Spleen (tissue), 11 donors: ENCODE data around the gene LAMA5. TPM values are rescaled to one million over a fixed set of nuclear protein-coding genes. Genes with fewer than 3 reads are reported as not detected.
A peak's percentile ranks its signal among the peaks of the same experiment; 100 is the strongest.

Experiments
- DNase-seq: peaks from one replicate; pipeline ENCODE4 v3.0.0-alpha.2; 2020
- H3K27ac ChIP-seq, 8 donors: fragments of 200-600 bp; sonication (generic) in 7 of 8; 1 replicate in 4 of 8; 2 replicates in 4 of 8; pipeline versions ENCODE4 v1.5.0 to v1.8.0; 2016 to 2021; ENCODE audit warnings: inconsistent platforms in 4 of 8, mild to moderate bottlenecking in 4 of 8, moderate library complexity in 1 of 8
- H3K27me3 ChIP-seq, 7 donors: fragments of 200-600 bp; sonication (generic) in 6 of 7; replicated peaks in 1 of 7; 1 replicate in 4 of 7; 2 replicates in 3 of 7; pipeline versions ENCODE4 v1.5.0 to v1.8.0; 2016 to 2021; ENCODE audit warnings: inconsistent platforms in 3 of 7, mild to moderate bottlenecking in 1 of 7
- H3K36me3 ChIP-seq, 6 donors: fragments of 200-600 bp; sonication (generic) in 5 of 6; 1 replicate in 4 of 6; 2 replicates in 2 of 6; pipeline versions ENCODE4 v1.5.0 to v1.8.0; 2016 to 2021; ENCODE audit warnings: inconsistent platforms in 2 of 6
- H3K4me1 ChIP-seq, 6 donors: fragments of 200-600 bp; sonication (generic) in 5 of 6; 1 replicate in 3 of 6; 2 replicates in 3 of 6; pipeline versions ENCODE4 v1.5.0 to v1.8.0; 2016 to 2021; ENCODE audit warnings: inconsistent platforms in 3 of 6
- H3K4me3 ChIP-seq, 8 donors: fragments of 200-600 bp; sonication (generic) in 7 of 8; 1 replicate in 4 of 8; 2 replicates in 4 of 8; pipeline versions ENCODE4 v1.5.0 to v1.8.0; 2016 to 2021; ENCODE audit warnings: inconsistent platforms in 4 of 8, mild to moderate bottlenecking in 4 of 8, moderate library complexity in 2 of 8
- H3K9me3 ChIP-seq, 8 donors: fragments of 200-600 bp; sonication (generic) in 7 of 8; 1 replicate in 4 of 8; 2 replicates in 4 of 8; pipeline versions ENCODE4 v1.5.0 to v1.8.0; 2016 to 2021; ENCODE audit warnings: inconsistent platforms in 4 of 8
- CTCF ChIP-seq, 11 experiments: fragments of 200-600 bp in 7 of 11; fragments of 450-650 bp in 4 of 11; sonication (generic) in 4 of 11; IDR thresholded peaks in 8 of 11; conservative IDR thresholded peaks in 3 of 11; 1 replicate in 7 of 11; 2 replicates in 4 of 11; pipeline versions ENCODE4 v1.4.0 to v1.8.0; 2016 to 2021; ENCODE audit warnings: antibody characterized with exemption in 11 of 11, inconsistent platforms in 4 of 11, mild to moderate bottlenecking in 1 of 11
- POLR2A ChIP-seq, 3 donors: fragments of 450-650 bp; IDR thresholded peaks; one replicate each; pipeline ENCODE4 v1.5.1; 2017; ENCODE audit warnings: antibody characterized with exemption in 3 of 3, mild to moderate bottlenecking in 1 of 3
- POLR2AphosphoS5 ChIP-seq, 3 donors: sonication (generic); formaldehyde crosslinking; IDR thresholded peaks; one replicate each; pipeline ENCODE4 v1.5.1; 2017; ENCODE audit warnings: antibody characterized with exemption in 3 of 3
- WGBS, 5 donors: extraction: QIAGEN DNeasy Blood & Tissue Kit in 3 of 5; methylation state at CpG; one replicate each; pipeline versions ENCODE4 v1.1.5 to v1.1.7; 2013 to 2018; 5-methylcytosine and 5-hydroxymethylcytosine counted together
- intact Hi-C: fragments of 100-400 bp; cut with DNase I; formaldehyde crosslinking; loops from one replicate; pipeline ENCODE4 v1.15.0; 2023; ENCODE audit warnings: low total_unique reads
- microRNA-seq, 3 donors: library from miRNA; unstranded; fragments of <30 nt; microRNA quantifications; one replicate each; pipeline versions ENCODE4 to v1.1.0, GENCODE V29; 2019 to 2020
- polyA plus RNA-seq, 3 donors: library from polyadenylated mRNA; stranded (reverse); fragments of 200-250 nt; gene quantifications; one replicate each; pipeline ENCODE4 v1.2.1, GENCODE V29; 2013
- total RNA-seq, 7 donors: library from RNA; depleted of rRNA in 3 of 7; stranded (reverse); fragments of >200 nt in 3 of 7; fragmentation: NEBNext Ultra II Directional in 4 of 7; extraction: Animal tissue kit (Norgen Biotek cat#: 25700) in 4 of 7; gene quantifications; one replicate each; pipeline versions ENCODE4 v1.1.0 to v1.2.1, GENCODE V29; 2016 to 2021
- donor health status: healthy with polysubstance abuse.
- donor health status: DM: no; HTN: no; CAD: no; lungs with moderate emphysema.
- donor health status: DM: no; HTN: no; CAD: no.
- donor health status: Bipolar disorder and iron deficiency.
- donor health status: healthy.
- donor health status: DM: no; HTN: no; CAD: no.
- donor health status: DM: yes; HTN: yes; CAD: no.

The LAMA5 gene
- total and polyA plus RNA-seq, 10 donors, result 46.5 to 266 (median 115) TPM

DNA sequence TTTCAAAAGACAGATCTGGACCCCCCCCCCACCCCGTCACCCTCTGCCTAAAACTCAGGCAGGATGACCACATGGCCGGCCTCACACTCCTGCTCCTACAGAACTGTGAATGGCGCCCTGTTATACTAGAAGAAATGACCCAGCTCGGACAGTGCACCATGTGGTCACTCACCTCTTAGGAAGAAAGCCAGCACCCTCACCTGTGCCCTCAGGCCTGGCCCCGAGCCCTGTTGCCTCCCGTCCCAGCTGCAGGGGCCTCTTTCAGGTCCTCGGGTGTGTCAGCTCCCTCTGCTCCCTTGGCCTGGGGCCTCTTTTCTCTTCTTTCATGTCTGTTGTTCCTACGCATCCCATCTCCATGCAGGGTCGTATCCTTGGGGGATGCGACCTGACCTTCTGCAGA lies 105.0 kb downstream of the LAMA5 start:
- Histone ChIP-seq H3K9me3 (peaks cover 0 to 6% (median 0%) of the 10 kb centered on the region in 8 donors), H3K27me3 (no peaks in the 10 kb centered on the region), H3K27ac (no peak overlapping the region), H3K4me3 (no peak overlapping the region), H3K4me1 (no peaks in the 10 kb centered on the region), H3K36me3 (peaks cover 2 to 100% (median 89%) of the 10 kb centered on the region in 6 donors)
- WGBS, 5 donors, result 91 to 97% (median 95%) methylated on average over 9 to 10 of the region's 10 CpGs
- intact Hi-C loops, result no loop called here
- peak in 1 of 3 donors; percentile 11 for TF ChIP-seq POLR2AphosphoS5 (IDR thresholded peaks at IDR 0.05)
- no peak for TF ChIP-seq CTCF (IDR thresholded peaks at IDR 0.05 in 8 of 11, conservative IDR thresholded peaks at IDR 0.05 in 3 of 11)
- TF ChIP-seq POLR2A (IDR thresholded peaks at IDR 0.05), result no peak
- DNase-seq, result no peak

DNA sequence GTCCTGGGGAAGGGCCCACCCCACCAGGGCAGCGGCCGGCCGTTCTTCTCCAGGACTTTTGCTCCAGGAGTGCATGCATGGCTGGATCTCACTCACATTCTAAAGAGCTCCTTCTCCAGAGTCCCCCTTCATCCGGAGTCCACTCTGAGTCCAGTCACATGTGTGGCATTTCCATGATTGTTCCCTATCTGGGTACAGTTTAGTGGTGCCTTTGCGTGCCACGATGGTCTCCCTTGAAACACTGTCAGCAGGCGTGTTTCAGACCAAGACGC lies 107.9 kb downstream of the LAMA5 start:
- H3K27me3 ChIP-seq, result no peaks in the 10 kb centered on the region
- H3K27ac ChIP-seq, result no peak overlapping the region
- 91 to 99% (median 98%) methylated on average over 8 of the region's 8 CpGs for WGBS, 5 donors
- no peaks in the 10 kb centered on the region for H3K4me1 ChIP-seq
- no peak for DNase-seq
- no peak overlapping the region for H3K4me3 ChIP-seq
- intact Hi-C loops, result no loop called here
- H3K36me3 ChIP-seq, result peaks cover 2 to 100% (median 79%) of the 10 kb centered on the region in 6 donors
- no peaks in the 10 kb centered on the region for H3K9me3 ChIP-seq
- TF ChIP-seq CTCF (IDR thresholded peaks at IDR 0.05 in 8 of 11, conservative IDR thresholded peaks at IDR 0.05 in 3 of 11) (no peak), POLR2A (IDR thresholded peaks at IDR 0.05) (no peak), POLR2AphosphoS5 (IDR thresholded peaks at IDR 0.05) (no peak)

Small RNAs within 50 kb of the gene (microRNA-seq; reads per million reads assigned to microRNA genes)
- 0.57 to 2.2 (median 1.4) reads per million in 3 donors for gene MIR4758

Other genes starting within 250 kb of the LAMA5 start
- gene LSM14B, start 244.8 kb downstream of the LAMA5 start, total RNA-seq, result 10 to 100 TPM; 17.6 to 37.6 (median 31.9) TPM
- 10 to 100 TPM; 14.0 to 20.1 (median 15.0) TPM for gene LSM14B, start 244.8 kb downstream of the LAMA5 start, polyA plus RNA-seq
- 100 to 1,000 TPM; 157 to 247 (median 180) TPM for gene PSMA7, start 223.9 kb downstream of the LAMA5 start, total RNA-seq
- gene PSMA7, start 223.9 kb downstream of the LAMA5 start, polyA plus RNA-seq, result 100 to 1,000 TPM; 178 to 281 (median 235) TPM
- gene SS18L1, start 223.5 kb downstream of the LAMA5 start, total RNA-seq, result 10 to 100 TPM; 13.0 to 18.6 (median 14.3) TPM
- gene SS18L1, start 223.5 kb downstream of the LAMA5 start, polyA plus RNA-seq, result 10 to 100 TPM in 1 of 3 donors, 1 to 10 TPM in 2; 6.7 to 11.0 (median 8.4) TPM
- gene MTG2, start 184.3 kb downstream of the LAMA5 start, total RNA-seq, result 10 to 100 TPM; 22.6 to 39.8 (median 37.5) TPM
- gene MTG2, start 184.3 kb downstream of the LAMA5 start, polyA plus RNA-seq, result 10 to 100 TPM; 26.9 to 41.3 (median 37.7) TPM
- gene HRH3, start 147.0 kb downstream of the LAMA5 start, total RNA-seq, result not detected
- not detected for gene HRH3, start 147.0 kb downstream of the LAMA5 start, polyA plus RNA-seq
- gene OSBPL2, start 128.8 kb downstream of the LAMA5 start, total RNA-seq, result 10 to 100 TPM; 40.6 to 81.7 (median 64.8) TPM
- 10 to 100 TPM in 2 of 3 donors, 1 to 10 TPM in 1; 9.2 to 19.6 (median 14.0) TPM for gene OSBPL2, start 128.8 kb downstream of the LAMA5 start, polyA plus RNA-seq
- 100 to 1,000 TPM in 2 of 7 donors, 10 to 100 TPM in 5; 67.1 to 112 (median 82.3) TPM for gene ADRM1, start 64.3 kb downstream of the LAMA5 start, total RNA-seq
- 10 to 100 TPM; 60.5 to 95.6 (median 74.7) TPM for gene ADRM1, start 64.3 kb downstream of the LAMA5 start, polyA plus RNA-seq
- gene RPS21, start 19.8 kb upstream of the LAMA5 start, total RNA-seq, result 1,000 to 10,000 TPM; 1,168 to 3,909 (median 1,666) TPM
- over 10,000 TPM in 2 of 3 donors, 1,000 to 10,000 TPM in 1; 9,792 to 11,722 (median 10,372) TPM for gene RPS21, start 19.8 kb upstream of the LAMA5 start, polyA plus RNA-seq
- 1 to 10 TPM; 3.9 to 5.9 (median 4.1) TPM for gene CABLES2, start 40.0 kb upstream of the LAMA5 start, total RNA-seq
- gene CABLES2, start 40.0 kb upstream of the LAMA5 start, polyA plus RNA-seq, result 1 to 10 TPM; 2.0 to 2.7 (median 2.4) TPM
- gene RBBP8NL, start 60.2 kb upstream of the LAMA5 start, total RNA-seq, result not detected
- gene RBBP8NL, start 60.2 kb upstream of the LAMA5 start, polyA plus RNA-seq, result under 1 TPM in 1 of 3 donors, not detected in 2; 0.03 TPM
- under 1 TPM in 2 of 7 donors, not detected in 5; 0.13 to 0.19 TPM for gene GATA5, start 108.7 kb upstream of the LAMA5 start, total RNA-seq
- gene GATA5, start 108.7 kb upstream of the LAMA5 start, polyA plus RNA-seq, result under 1 TPM in 1 of 3 donors, not detected in 2; 0.02 TPM